Trophoblast cell (in vitro differentiated cells and primary cell): Measurements from ENCODE around the gene MAPK11.

Experiments used
- DNase-seq, 2 donors: peaks; one replicate each; pipeline ENCODE4 v3.0.0-alpha.2; 2016
- H2AFZ ChIP-seq: 2 replicates; pipeline ENCODE4 v1.6.1; 2013; ENCODE audit warnings: low read length, moderate library complexity, mild to moderate bottlenecking; ENCODE audit not compliant: insufficient read depth, poor library complexity
- H2AK5ac ChIP-seq: 2 replicates; pipeline ENCODE4 v1.6.1; 2013; ENCODE audit warnings: mild to moderate bottlenecking, low read length
- H2BK120ac ChIP-seq: 2 replicates; pipeline ENCODE4 v1.6.1; 2013; ENCODE audit warnings: low read length, mild to moderate bottlenecking, moderate library complexity; ENCODE audit not compliant: insufficient read depth, poor library complexity
- H2BK12ac ChIP-seq: 2 replicates; pipeline ENCODE4 v1.6.1; 2013; ENCODE audit warnings: mild to moderate bottlenecking, low read length, moderate library complexity
- H2BK5ac ChIP-seq: 2 replicates; pipeline ENCODE4 v1.6.1; 2013; ENCODE audit warnings: low read length, low read depth, moderate library complexity, mild to moderate bottlenecking; ENCODE audit not compliant: poor library complexity
- H3K14ac ChIP-seq: 2 replicates; pipeline ENCODE4 v1.6.1; 2013; ENCODE audit warnings: mild to moderate bottlenecking, low read length
- H3K18ac ChIP-seq: 2 replicates; pipeline ENCODE4 v1.6.1; 2013; ENCODE audit warnings: mild to moderate bottlenecking, low read length
- H3K23ac ChIP-seq: 2 replicates; pipeline ENCODE4 v1.6.1; 2013; ENCODE audit warnings: low read length
- H3K27ac ChIP-seq: 2 replicates; pipeline ENCODE4 v1.5.1; 2013; ENCODE audit warnings: low read depth, mild to moderate bottlenecking, inconsistent platforms, low read length, moderate library complexity
- H3K27me3 ChIP-seq: 2 replicates; pipeline ENCODE4 v1.6.1; 2013; ENCODE audit warnings: inconsistent platforms, mild to moderate bottlenecking, low read length, moderate library complexity; ENCODE audit not compliant: insufficient read depth
- H3K36me3 ChIP-seq, 2 experiments: 1 replicate in 1 of 2; 2 replicates in 1 of 2; pipeline ENCODE4 v1.6.1; 2013; ENCODE audit warnings: low read length in 2 of 2, mild to moderate bottlenecking in 2 of 2, moderate library complexity in 1 of 2; ENCODE audit not compliant: insufficient read depth in 2 of 2, control insufficient read depth in 1 of 2
- H3K4ac ChIP-seq: 2 replicates; pipeline ENCODE4 v1.6.1; 2013; ENCODE audit warnings: low read depth, mild to moderate bottlenecking, low read length, moderate library complexity
- H3K4me1 ChIP-seq, 2 experiments: 1 replicate in 1 of 2; 2 replicates in 1 of 2; pipeline ENCODE4 v1.6.1; 2013; ENCODE audit warnings: low read length in 2 of 2, mild to moderate bottlenecking in 2 of 2, moderate library complexity in 1 of 2; ENCODE audit not compliant: insufficient read depth in 2 of 2, control insufficient read depth in 1 of 2
- H3K4me2 ChIP-seq: 2 replicates; pipeline ENCODE4 v1.6.1; 2013; ENCODE audit warnings: inconsistent platforms, mild to moderate bottlenecking, low read length, moderate library complexity
- H3K4me3 ChIP-seq: 2 replicates; pipeline ENCODE4 v1.5.1; 2013; ENCODE audit warnings: mild to moderate bottlenecking, low read depth, low read length, inconsistent platforms
- H3K79me1 ChIP-seq: one replicate; pipeline ENCODE4 v1.6.1; 2013; ENCODE audit warnings: low read length
- H3K79me2 ChIP-seq: 2 replicates; pipeline ENCODE4 v1.6.1; 2013; ENCODE audit warnings: low read length, mild to moderate bottlenecking; ENCODE audit not compliant: control insufficient read depth, insufficient read depth, poor library complexity
- H3K9ac ChIP-seq: 2 replicates; pipeline ENCODE4 v1.6.1; 2013; ENCODE audit warnings: mild to moderate bottlenecking, low read length
- H3K9me3 ChIP-seq: 2 replicates; pipeline ENCODE4 v1.6.1; 2013; ENCODE audit warnings: low read depth, mild to moderate bottlenecking, control low read depth, inconsistent platforms, low read length; ENCODE audit not compliant: insufficient read depth
- H4K12ac ChIP-seq: 2 replicates; pipeline ENCODE4 v1.6.1; 2013; ENCODE audit warnings: low read depth, mild to moderate bottlenecking, low read length, moderate library complexity
- H4K8ac ChIP-seq: 2 replicates; pipeline ENCODE4 v1.6.1; 2013; ENCODE audit warnings: low read depth, mild to moderate bottlenecking, low read length, moderate library complexity
- H4K91ac ChIP-seq: one replicate; pipeline ENCODE4 v1.6.1; 2013; ENCODE audit warnings: low read depth, mild to moderate bottlenecking, low read length, moderate library complexity
- WGBS: extraction: QIAGEN DNeasy Blood & Tissue Kit; methylation state at CpG from one replicate; pipeline ENCODE4 v1.1.7; 2013; ENCODE audit warnings: missing lambda C conversion rate; ENCODE audit not compliant: insufficient read length, insufficient coverage; ENCODE audit errors: extremely low coverage; 5-methylcytosine and 5-hydroxymethylcytosine counted together

Gene MAPK11

DNA sequence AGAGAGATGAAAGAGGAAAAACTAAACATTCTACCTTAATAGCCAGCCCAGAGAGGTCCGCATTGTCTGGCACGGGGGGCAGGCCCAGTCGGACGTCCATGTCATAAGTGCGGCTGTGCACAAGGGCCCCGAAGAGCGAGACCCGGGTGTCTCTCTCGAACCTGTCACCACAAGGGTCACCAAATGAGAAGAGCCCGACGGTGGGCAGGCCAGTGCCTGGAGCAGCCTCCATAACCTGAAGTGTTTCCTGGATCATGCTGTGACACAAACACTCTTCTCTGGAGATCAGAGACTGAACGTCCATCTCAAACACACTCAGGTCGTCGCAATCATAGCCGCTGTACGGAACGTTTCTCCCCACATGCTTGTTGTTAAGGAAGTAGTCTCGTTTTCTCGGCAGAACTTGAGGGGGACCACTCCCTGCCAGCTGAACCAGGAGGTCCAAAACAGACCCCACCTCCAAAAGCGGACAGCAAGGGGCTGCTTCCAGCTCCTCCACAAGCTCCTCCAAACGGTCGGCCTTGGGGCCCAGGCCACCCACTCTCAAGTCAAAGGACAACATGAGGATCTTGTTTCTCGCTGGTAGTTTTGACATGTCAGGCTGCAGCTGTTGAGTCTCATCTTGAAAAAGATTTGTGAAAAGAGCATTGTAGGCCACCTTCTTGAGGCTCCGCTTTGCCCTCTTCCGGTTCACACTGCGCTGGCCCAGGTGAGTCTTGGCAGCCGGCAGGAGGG, 26.3 kb downstream of the MAPK11 start:
- Histone ChIP-seq H3K9ac (peak overlapping the region; percentile 60), H4K12ac (peak overlapping the region; percentile 9), H4K91ac (no peak overlapping the region), H3K4ac (peak overlapping the region; percentile 53), H3K79me2 (peaks cover 11% of the 10 kb centered on the region), H3K79me1 (peaks cover 7% of the 10 kb centered on the region), H3K4me2 (peak overlapping the region; percentile 84), H3K4me3 (peak overlapping the region; percentile 92), H2BK120ac (no peak overlapping the region), H2AFZ (no peak overlapping the region), H4K8ac (peak overlapping the region; percentile 92), H2BK12ac (no peak overlapping the region), H3K18ac (no peak overlapping the region), H3K27ac (no peak overlapping the region), H3K4me1 (peaks cover 10 to 18% of the 10 kb centered on the region in 2 experiments), H3K9me3 (peaks cover 2% of the 10 kb centered on the region), H3K23ac (no peak overlapping the region), H3K14ac (peak overlapping the region; percentile 2), H3K27me3 (no peaks in the 10 kb centered on the region), H2AK5ac (no peak overlapping the region), H2BK5ac (no peak overlapping the region), H3K36me3 (peaks cover 35% of the 10 kb centered on the region in 2 experiments)
- DNase-seq, result no peak
- no CpG with 5 or more reads among the region's 27 CpGs for WGBS

DNA sequence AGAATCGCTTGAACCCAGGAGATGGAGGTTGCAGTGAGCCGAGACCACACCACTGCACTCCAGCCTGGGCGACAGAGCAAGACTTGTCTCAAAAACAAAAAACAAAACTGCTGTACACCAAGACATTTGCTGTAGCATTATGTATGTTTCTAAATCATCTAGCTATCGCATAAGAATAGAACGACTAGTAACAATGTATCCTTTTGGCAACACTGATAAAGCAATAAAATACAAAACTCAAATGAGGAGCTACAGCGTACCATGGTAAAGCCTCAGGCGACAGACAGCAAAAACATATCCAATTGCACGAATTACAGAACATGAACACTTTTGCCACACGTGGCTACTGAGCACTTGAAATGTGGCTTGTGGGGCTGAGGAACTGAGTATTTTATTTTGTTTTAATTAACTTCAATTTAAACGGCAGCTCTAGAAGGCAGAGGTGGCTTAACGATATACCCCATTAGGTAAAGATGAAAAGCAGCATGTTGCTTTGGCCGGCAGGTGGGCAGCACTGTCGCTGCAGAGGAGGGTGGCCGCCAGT, 27.7 kb downstream of the MAPK11 start:
- H2AK5ac ChIP-seq, result no peak overlapping the region
- H2AFZ ChIP-seq, result no peak overlapping the region
- H3K4me2 ChIP-seq, result no peak overlapping the region
- H2BK120ac ChIP-seq, result no peak overlapping the region
- H3K23ac ChIP-seq, result no peak overlapping the region
- peaks cover 2% of the 10 kb centered on the region for H3K9me3 ChIP-seq
- no peak overlapping the region for H4K8ac ChIP-seq
- H2BK12ac ChIP-seq, result no peak overlapping the region
- no CpG with 5 or more reads among the region's 14 CpGs for WGBS
- DNase-seq, result no peak
- H3K4ac ChIP-seq, result no peak overlapping the region
- H3K4me1 ChIP-seq, result peaks cover 10 to 18% of the 10 kb centered on the region in 2 experiments
- H3K36me3 ChIP-seq, result peaks cover 26 to 30% of the 10 kb centered on the region in 2 experiments
- no peak overlapping the region for H3K4me3 ChIP-seq
- peaks cover 7% of the 10 kb centered on the region for H3K79me1 ChIP-seq
- H2BK5ac ChIP-seq, result no peak overlapping the region
- H3K18ac ChIP-seq, result no peak overlapping the region
- no peaks in the 10 kb centered on the region for H3K27me3 ChIP-seq
- H3K27ac ChIP-seq, result no peak overlapping the region
- H3K9ac ChIP-seq, result no peak overlapping the region
- no peak overlapping the region for H4K12ac ChIP-seq
- H4K91ac ChIP-seq, result no peak overlapping the region
- peaks cover 11% of the 10 kb centered on the region for H3K79me2 ChIP-seq
- no peak overlapping the region for H3K14ac ChIP-seq

DNA sequence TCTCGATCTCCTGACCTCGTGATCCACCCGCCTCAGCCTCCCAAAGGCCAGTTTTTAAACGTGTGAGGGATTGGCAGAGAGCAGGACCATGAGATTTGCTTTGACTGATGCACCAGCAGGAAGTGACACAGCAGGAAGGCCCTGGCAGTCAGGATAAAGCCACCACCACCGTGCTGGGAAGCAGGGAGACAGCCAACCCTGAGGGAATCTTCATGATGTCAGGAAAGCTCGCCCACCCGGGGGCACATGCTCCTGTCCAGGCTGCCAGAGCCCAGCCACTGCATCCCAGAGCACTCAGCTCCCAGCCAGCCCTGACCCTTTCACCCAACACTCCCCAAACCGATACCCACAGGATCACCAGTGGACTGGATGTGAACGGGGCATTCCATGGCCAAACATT, 31.4 kb downstream of the MAPK11 start:
- H3K36me3 ChIP-seq, result peaks cover 16 to 18% of the 10 kb centered on the region in 2 experiments
- H3K4me1 ChIP-seq, result peaks cover 3 to 7% of the 10 kb centered on the region in 2 experiments
- no peaks in the 10 kb centered on the region for H3K27me3 ChIP-seq
- H3K18ac ChIP-seq, result no peak overlapping the region
- H4K8ac ChIP-seq, result no peak overlapping the region
- H3K79me2 ChIP-seq, result peaks cover 2% of the 10 kb centered on the region
- no peak overlapping the region for H4K12ac ChIP-seq
- no peak overlapping the region for H2BK5ac ChIP-seq
- no peak overlapping the region for H2AFZ ChIP-seq
- no peak overlapping the region for H3K4me2 ChIP-seq
- no peak overlapping the region for H2BK12ac ChIP-seq
- H4K91ac ChIP-seq, result no peak overlapping the region
- no peak overlapping the region for H3K23ac ChIP-seq
- H2BK120ac ChIP-seq, result no peak overlapping the region
- no peak overlapping the region for H3K27ac ChIP-seq
- no peak overlapping the region for H3K9ac ChIP-seq
- DNase-seq, result no peak
- peaks cover 19% of the 10 kb centered on the region for H3K9me3 ChIP-seq
- no peak overlapping the region for H3K4ac ChIP-seq
- no peaks in the 10 kb centered on the region for H3K79me1 ChIP-seq
- H2AK5ac ChIP-seq, result no peak overlapping the region
- H3K4me3 ChIP-seq, result no peak overlapping the region
- no peak overlapping the region for H3K14ac ChIP-seq
- no CpG with 5 or more reads among the region's 9 CpGs for WGBS

DNA sequence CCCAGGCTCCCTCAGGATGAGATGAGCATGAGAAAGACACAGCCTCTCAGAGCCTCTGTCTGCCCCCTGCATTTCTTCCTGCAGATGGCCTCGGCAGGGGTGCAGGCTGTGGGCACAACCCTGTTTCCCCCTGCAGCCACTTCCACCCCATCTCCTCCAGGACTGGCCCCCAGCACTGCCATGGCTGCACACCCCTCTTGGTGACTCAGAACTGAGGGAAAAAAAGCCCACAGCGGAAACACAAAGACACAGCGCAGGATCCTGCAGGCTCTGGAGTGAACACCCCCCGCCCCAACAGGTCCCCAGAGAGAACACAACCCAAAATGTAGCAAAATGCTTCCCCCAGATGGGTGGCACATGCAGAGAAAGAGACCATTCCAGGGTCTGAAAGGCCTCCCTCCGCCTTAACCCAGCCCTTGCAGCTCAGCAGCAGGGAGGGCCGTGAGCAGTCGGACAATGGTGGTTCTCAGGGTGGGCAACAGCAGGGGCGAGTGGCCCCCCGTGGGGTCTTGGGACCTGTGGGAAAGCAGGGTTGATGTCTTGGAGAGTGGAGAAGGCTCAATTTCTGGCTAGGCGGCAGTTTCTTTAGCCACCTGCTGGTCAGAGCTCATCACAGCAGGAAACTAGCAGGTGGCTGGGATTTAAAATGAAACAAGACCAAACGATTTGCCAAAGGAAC, 33.3 kb downstream of the MAPK11 start:
- Histone ChIP-seq H3K18ac (no peak overlapping the region), H3K9me3 (peaks cover 19% of the 10 kb centered on the region), H3K4me2 (no peak overlapping the region), H3K4ac (no peak overlapping the region), H3K14ac (no peak overlapping the region), H4K91ac (no peak overlapping the region), H3K79me1 (no peaks in the 10 kb centered on the region), H2BK120ac (no peak overlapping the region), H3K79me2 (no peaks in the 10 kb centered on the region), H2BK12ac (no peak overlapping the region), H4K12ac (no peak overlapping the region), H3K27ac (no peak overlapping the region), H3K9ac (no peak overlapping the region), H3K36me3 (peaks cover 22 to 25% of the 10 kb centered on the region in 2 experiments), H2BK5ac (no peak overlapping the region), H4K8ac (no peak overlapping the region), H2AFZ (no peak overlapping the region), H3K4me3 (no peak overlapping the region), H2AK5ac (no peak overlapping the region), H3K23ac (no peak overlapping the region), H3K27me3 (no peaks in the 10 kb centered on the region), H3K4me1 (no peaks in the 10 kb centered on the region)
- peak in 1 of 2 donors; percentile 31 for DNase-seq
- no CpG with 5 or more reads among the region's 11 CpGs for WGBS
